Mucosa of stomach (tissue), 1 donor: ENCODE results near the gene ANKRD37.

Source experiments
- H3K27me3 ChIP-seq: one replicate; pipeline ENCODE4 v1.7.0; 2013; ENCODE audit warnings: mild to moderate bottlenecking, low read length; ENCODE audit not compliant: control insufficient read depth, insufficient read depth
- H3K36me3 ChIP-seq: one replicate; pipeline ENCODE4 v1.7.0; 2013; ENCODE audit warnings: low read length; ENCODE audit not compliant: control insufficient read depth, insufficient read depth
- H3K4me1 ChIP-seq: one replicate; pipeline ENCODE4 v1.7.0; 2013; ENCODE audit warnings: mild to moderate bottlenecking, low read length; ENCODE audit not compliant: control insufficient read depth, insufficient read depth
- H3K4me3 ChIP-seq: one replicate; pipeline ENCODE4 v1.7.0; 2013; ENCODE audit warnings: low read length
- H3K9ac ChIP-seq: one replicate; pipeline ENCODE4 v1.7.0; 2013; ENCODE audit warnings: mild to moderate bottlenecking, low read length, moderate library complexity
- H3K9me3 ChIP-seq: one replicate; pipeline ENCODE4 v1.7.0; 2013; ENCODE audit warnings: mild to moderate bottlenecking, low read length, moderate library complexity; ENCODE audit not compliant: control insufficient read depth
- donor health status: Pancreatic carcinoma.

ANKRD37 gene

GRCh38 chr4:185363251-185363650 lies 33.4 kb upstream of the ANKRD37 start:
- Histone ChIP-seq H3K4me1 (no peaks in the 10 kb centered on the region), H3K9me3 (no peaks in the 10 kb centered on the region), H3K36me3 (no peaks in the 10 kb centered on the region), H3K9ac (no peak overlapping the region), H3K4me3 (no peak overlapping the region), H3K27me3 (no peaks in the 10 kb centered on the region)

- no peaks in the 10 kb centered on the region for H3K36me3 ChIP-seq
- H3K9me3 ChIP-seq: no peaks in the 10 kb centered on the region
- no peaks in the 10 kb centered on the region for H3K4me1 ChIP-seq
- no peak overlapping the region for H3K9ac ChIP-seq
- no peaks in the 10 kb centered on the region for H3K27me3 ChIP-seq
- H3K4me3 ChIP-seq: no peak overlapping the region
Measured at GRCh38 chr4:185364886-185365285, 31.8 kb upstream of the ANKRD37 start.

GRCh38 chr4:185369731-185370130 lies 26.9 kb upstream of the ANKRD37 start:
- Histone ChIP-seq H3K36me3 (no peaks in the 10 kb centered on the region), H3K4me3 (no peak overlapping the region), H3K4me1 (no peaks in the 10 kb centered on the region), H3K9ac (no peak overlapping the region), H3K9me3 (no peaks in the 10 kb centered on the region), H3K27me3 (no peaks in the 10 kb centered on the region)

GRCh38 chr4:185370268-185370949 lies 26.2 kb upstream of the ANKRD37 start:
- Histone ChIP-seq H3K9ac (no peak overlapping the region), H3K9me3 (no peaks in the 10 kb centered on the region), H3K4me1 (no peaks in the 10 kb centered on the region), H3K36me3 (no peaks in the 10 kb centered on the region), H3K4me3 (no peak overlapping the region), H3K27me3 (no peaks in the 10 kb centered on the region)

GRCh38 chr4:185371702-185372101 lies 24.9 kb upstream of the ANKRD37 start:
- no peaks in the 10 kb centered on the region for H3K9me3 ChIP-seq

GRCh38 chr4:185374027-185374426 lies 22.6 kb upstream of the ANKRD37 start:
- no peaks in the 10 kb centered on the region for H3K9me3 ChIP-seq
- no peak overlapping the region for H3K4me3 ChIP-seq
- H3K4me1 ChIP-seq: no peaks in the 10 kb centered on the region
- H3K36me3 ChIP-seq: no peaks in the 10 kb centered on the region
- no peak overlapping the region for H3K9ac ChIP-seq
- H3K27me3 ChIP-seq: no peaks in the 10 kb centered on the region

More at GRCh38 chr4:185371702-185372101, 24.9 kb upstream of the ANKRD37 start:
- Histone ChIP-seq H3K4me3 (no peak overlapping the region), H3K36me3 (no peaks in the 10 kb centered on the region), H3K4me1 (no peaks in the 10 kb centered on the region), H3K9ac (no peak overlapping the region), H3K27me3 (no peaks in the 10 kb centered on the region)

- H3K4me3 ChIP-seq: no peak overlapping the region
- H3K9ac ChIP-seq: no peak overlapping the region
- H3K27me3 ChIP-seq: no peaks in the 10 kb centered on the region
- H3K4me1 ChIP-seq: no peaks in the 10 kb centered on the region
- H3K9me3 ChIP-seq: no peaks in the 10 kb centered on the region
- H3K36me3 ChIP-seq: no peaks in the 10 kb centered on the region
Measured at GRCh38 chr4:185374573-185374972, 22.1 kb upstream of the ANKRD37 start.

GRCh38 chr4:185378264-185378663 lies 18.4 kb upstream of the ANKRD37 start:
- Histone ChIP-seq H3K4me3 (no peak overlapping the region), H3K9me3 (no peaks in the 10 kb centered on the region), H3K4me1 (peaks cover under 1% of the 10 kb centered on the region), H3K27me3 (no peaks in the 10 kb centered on the region), H3K9ac (no peak overlapping the region), H3K36me3 (no peaks in the 10 kb centered on the region)

GRCh38 chr4:185379326-185380295 lies 17.0 kb upstream of the ANKRD37 start:
- H3K4me1 ChIP-seq: peaks cover 9% of the 10 kb centered on the region
- H3K9ac ChIP-seq: no peak overlapping the region
- no peaks in the 10 kb centered on the region for H3K27me3 ChIP-seq
- no peak overlapping the region for H3K4me3 ChIP-seq
- no peaks in the 10 kb centered on the region for H3K9me3 ChIP-seq
- H3K36me3 ChIP-seq: no peaks in the 10 kb centered on the region

GRCh38 chr4:185380320-185380719 lies 16.3 kb upstream of the ANKRD37 start:
- Histone ChIP-seq H3K4me3 (no peak overlapping the region), H3K27me3 (no peaks in the 10 kb centered on the region), H3K36me3 (no peaks in the 10 kb centered on the region), H3K9me3 (no peaks in the 10 kb centered on the region), H3K9ac (no peak overlapping the region), H3K4me1 (peaks cover 9% of the 10 kb centered on the region)

- H3K9ac ChIP-seq: no peak overlapping the region
- no peaks in the 10 kb centered on the region for H3K36me3 ChIP-seq
- H3K9me3 ChIP-seq: no peaks in the 10 kb centered on the region
- peaks cover 9% of the 10 kb centered on the region for H3K4me1 ChIP-seq
- H3K4me3 ChIP-seq: no peak overlapping the region
- H3K27me3 ChIP-seq: no peaks in the 10 kb centered on the region
Measured at GRCh38 chr4:185381288-185382196, 15.1 kb upstream of the ANKRD37 start.
